ENCODE measurements around the gene IP6K3. TPM values are rescaled to one million over a fixed set of nuclear protein-coding genes. Genes with fewer than 3 reads are reported as not detected.

IP6K3 gene
- total RNA-seq, 4 donors from 2014 or later, result 0.32 to 5.5 (median 2.8) TPM

DNA sequence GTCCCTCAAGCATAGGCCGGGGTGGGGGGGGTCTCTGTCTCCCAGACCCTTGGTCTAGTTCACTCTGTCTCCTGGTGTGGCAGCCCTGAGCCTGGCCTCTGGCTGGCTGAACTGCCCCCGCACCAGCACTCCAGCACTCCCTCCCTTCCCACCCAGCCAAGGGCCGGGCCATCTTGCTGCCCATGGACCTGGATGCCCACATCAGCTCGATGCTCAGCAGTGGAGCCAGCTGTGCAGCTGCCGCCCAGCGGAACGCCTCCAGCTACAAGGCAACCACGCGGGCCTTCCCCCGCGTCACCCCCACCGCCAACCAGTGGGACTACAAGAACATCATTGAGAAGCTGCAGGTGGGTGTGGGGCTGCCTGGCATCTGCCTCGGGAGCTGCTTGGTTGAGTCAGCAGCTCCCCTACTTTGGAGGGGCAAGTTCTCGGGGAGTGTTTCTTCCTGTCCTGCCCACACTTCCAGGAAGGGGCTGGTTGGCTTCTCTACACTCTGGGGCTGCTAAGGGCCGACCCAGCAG, 63.6 kb downstream of the IP6K3 start:
- Histone ChIP-seq H3K4me1 (no peaks in the 10 kb centered on the region), H3K9me3 (no peaks in the 10 kb centered on the region), H3K36me3 (peaks cover 0 to 96% of the 10 kb centered on the region in 2 donors), H3K27ac (peak overlapping the region in 1 of 4 donors; percentile 19), H3K27me3 (peaks cover 37% of the 10 kb centered on the region), H3K4me3 (no peak overlapping the region)
- WGBS, 2 donors (ENCODE audit: low coverage in 1 of 2), result no CpG with 5 or more reads among the region's 15 CpGs
- ATAC-seq, result no peak
- no peak for TF ChIP-seq POLR2AphosphoS5 (IDR thresholded peaks at IDR 0.05)
- TF ChIP-seq POLR2A (IDR thresholded peaks at IDR 0.05), result no peak
- TF ChIP-seq EP300 (IDR thresholded peaks at IDR 0.05), result no peak
- no peak for TF ChIP-seq CTCF (IDR thresholded peaks at IDR 0.05)

DNA sequence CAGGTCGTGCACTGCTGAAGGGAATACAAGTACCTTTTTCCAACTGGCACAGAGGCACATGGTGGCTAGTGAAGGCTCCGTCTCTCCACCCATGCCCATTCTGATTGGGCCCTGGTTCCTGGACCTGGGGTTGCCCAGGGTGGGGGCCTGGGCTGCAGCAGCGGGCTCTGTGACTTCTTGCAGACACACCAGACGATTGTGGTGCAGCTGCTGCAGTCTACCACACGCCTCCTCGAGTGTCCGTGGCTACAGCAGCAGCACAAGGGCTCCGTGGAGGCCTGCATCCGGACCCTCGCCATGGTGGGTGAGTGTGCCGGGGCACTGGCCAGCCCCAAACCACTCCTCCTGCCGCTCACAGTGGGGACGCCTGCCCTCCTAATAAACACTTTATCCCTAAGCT, 64.4 kb downstream of the IP6K3 start:
- ATAC-seq, result no peak
- TF ChIP-seq CTCF (IDR thresholded peaks at IDR 0.05) (no peak), POLR2A (IDR thresholded peaks at IDR 0.05) (no peak), POLR2AphosphoS5 (IDR thresholded peaks at IDR 0.05) (no peak), EP300 (IDR thresholded peaks at IDR 0.05) (no peak)
- 80% methylated on average over 2 of the region's 13 CpGs; no CpG with 5 or more reads in 1 of the 2 donors for WGBS, 2 donors (ENCODE audit: low coverage in 1 of 2)
- Histone ChIP-seq H3K9me3 (no peaks in the 10 kb centered on the region), H3K36me3 (peaks cover 0 to 96% of the 10 kb centered on the region in 2 donors), H3K4me1 (no peaks in the 10 kb centered on the region), H3K4me3 (no peak overlapping the region), H3K27me3 (peaks cover 40% of the 10 kb centered on the region), H3K27ac (no peak overlapping the region)

DNA sequence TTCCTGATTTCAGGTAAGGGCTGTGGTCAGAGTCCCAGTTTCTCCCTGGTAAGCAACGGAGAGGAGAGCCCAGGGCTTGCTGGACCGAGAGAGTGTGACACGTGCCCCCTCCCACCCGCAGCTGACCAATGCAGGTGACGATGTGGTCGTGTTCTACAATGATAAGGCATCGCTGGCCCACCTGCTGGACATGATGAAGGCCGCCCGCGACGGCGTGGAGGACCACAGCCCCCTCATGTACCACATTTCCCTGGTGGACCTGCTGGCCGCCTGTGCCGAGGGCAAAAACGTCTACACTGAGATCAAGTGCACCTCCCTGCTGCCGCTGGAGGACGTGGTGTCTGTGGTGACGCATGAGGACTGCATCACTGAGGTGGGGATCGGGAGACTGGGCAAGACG, 66.9 kb downstream of the IP6K3 start:
- no peak for TF ChIP-seq CTCF (IDR thresholded peaks at IDR 0.05)
- TF ChIP-seq EP300 (IDR thresholded peaks at IDR 0.05), result no peak
- TF ChIP-seq POLR2A (IDR thresholded peaks at IDR 0.05), result no peak
- TF ChIP-seq POLR2AphosphoS5 (IDR thresholded peaks at IDR 0.05), result no peak
- ATAC-seq, result no peak
- Histone ChIP-seq H3K27me3 (peaks cover 46% of the 10 kb centered on the region), H3K36me3 (peaks cover 0 to 96% of the 10 kb centered on the region in 2 donors), H3K4me3 (no peak overlapping the region), H3K27ac (no peak overlapping the region), H3K9me3 (no peaks in the 10 kb centered on the region), H3K4me1 (no peaks in the 10 kb centered on the region)
- WGBS, 2 donors (ENCODE audit: low coverage in 1 of 2), result 93% methylated on average over 6 of the region's 20 CpGs; no CpG with 5 or more reads in 1 of the 2 donors

DNA sequence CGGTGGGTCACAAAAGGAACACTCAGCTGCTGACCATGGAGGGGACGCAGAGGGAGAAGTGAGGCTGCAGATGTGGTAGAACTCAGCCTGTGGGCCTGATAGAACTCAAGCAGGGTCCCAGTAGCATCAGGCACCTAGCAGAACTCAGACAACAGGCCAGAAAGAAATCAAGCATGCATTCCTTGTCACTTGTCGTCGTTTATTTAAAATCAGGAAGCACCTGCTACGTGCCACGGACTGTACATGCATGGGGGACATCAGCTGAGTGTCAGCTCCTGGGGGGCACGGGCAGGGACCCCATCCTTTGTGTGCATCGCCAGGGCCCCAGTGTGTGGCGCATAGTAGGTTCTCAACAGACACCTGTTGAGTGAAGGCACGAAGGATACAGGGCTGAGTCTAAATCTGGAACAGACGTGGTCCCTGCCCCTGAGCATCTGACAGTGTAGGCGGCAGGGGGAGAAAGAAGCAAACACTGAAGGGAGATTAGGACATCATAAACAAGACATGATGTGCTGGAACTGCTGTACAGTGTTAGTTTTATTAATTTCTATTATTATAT, 67.7 kb downstream of the IP6K3 start:
- H3K9me3 ChIP-seq, result no peaks in the 10 kb centered on the region
- H3K4me1 ChIP-seq, result no peaks in the 10 kb centered on the region
- no peak for ATAC-seq
- no peak overlapping the region for H3K27ac ChIP-seq
- peaks cover 46% of the 10 kb centered on the region for H3K27me3 ChIP-seq
- TF ChIP-seq POLR2AphosphoS5 (IDR thresholded peaks at IDR 0.05), result no peak
- TF ChIP-seq CTCF (IDR thresholded peaks at IDR 0.05), result no peak
- no peak for TF ChIP-seq EP300 (IDR thresholded peaks at IDR 0.05)
- TF ChIP-seq POLR2A (IDR thresholded peaks at IDR 0.05), result no peak
- H3K36me3 ChIP-seq, result peaks cover 0 to 96% of the 10 kb centered on the region in 2 donors
- WGBS, 2 donors (ENCODE audit: low coverage in 1 of 2), result 57 to 85% methylated on average over 3 to 4 of the region's 12 CpGs
- H3K4me3 ChIP-seq, result no peak overlapping the region
